ENCODE results near the gene FHIT.

The FHIT gene

DNA sequence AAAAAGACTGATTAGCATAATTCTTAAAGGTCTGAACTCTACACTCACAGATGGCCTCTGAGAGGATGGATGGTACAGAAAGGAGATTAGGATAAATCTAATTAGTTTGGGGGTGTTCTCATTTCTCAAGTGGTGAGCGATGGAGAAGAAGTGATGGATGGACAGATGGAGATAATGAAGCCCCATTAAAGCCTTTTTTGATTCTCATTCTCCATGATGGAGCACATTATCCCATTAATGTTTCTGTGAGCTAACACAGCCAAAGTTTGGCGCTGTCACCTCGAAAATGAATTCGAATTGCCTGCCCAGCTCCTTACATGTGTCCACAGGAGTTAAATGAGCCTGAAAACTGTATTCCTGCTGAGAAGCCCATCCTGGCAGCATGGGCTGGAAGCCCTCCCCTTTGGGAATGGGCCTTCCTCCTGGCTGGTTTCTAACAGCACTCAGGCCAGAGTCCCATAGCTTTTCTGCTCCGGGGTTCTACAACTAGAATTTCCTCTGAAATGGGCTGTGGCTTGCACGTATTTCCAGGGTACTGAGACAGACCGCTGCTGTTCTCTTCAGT, 1475.4 kb downstream of the FHIT start:
- peaks cover 4% of the 10 kb centered on the region for H3K27me3 Mint-ChIP-seq (ENCODE audit: low read depth)
- no peaks in the 10 kb centered on the region for H3K9me3 Mint-ChIP-seq
- H3K36me3 Mint-ChIP-seq (ENCODE audit: low read depth) = no peaks in the 10 kb centered on the region
- peaks cover 18% of the 10 kb centered on the region for H3K4me1 Mint-ChIP-seq
- no peak overlapping the region for H3K27ac Mint-ChIP-seq
- H3K4me3 Mint-ChIP-seq = no peak overlapping the region
- TF ChIP-seq, protein P1, sequence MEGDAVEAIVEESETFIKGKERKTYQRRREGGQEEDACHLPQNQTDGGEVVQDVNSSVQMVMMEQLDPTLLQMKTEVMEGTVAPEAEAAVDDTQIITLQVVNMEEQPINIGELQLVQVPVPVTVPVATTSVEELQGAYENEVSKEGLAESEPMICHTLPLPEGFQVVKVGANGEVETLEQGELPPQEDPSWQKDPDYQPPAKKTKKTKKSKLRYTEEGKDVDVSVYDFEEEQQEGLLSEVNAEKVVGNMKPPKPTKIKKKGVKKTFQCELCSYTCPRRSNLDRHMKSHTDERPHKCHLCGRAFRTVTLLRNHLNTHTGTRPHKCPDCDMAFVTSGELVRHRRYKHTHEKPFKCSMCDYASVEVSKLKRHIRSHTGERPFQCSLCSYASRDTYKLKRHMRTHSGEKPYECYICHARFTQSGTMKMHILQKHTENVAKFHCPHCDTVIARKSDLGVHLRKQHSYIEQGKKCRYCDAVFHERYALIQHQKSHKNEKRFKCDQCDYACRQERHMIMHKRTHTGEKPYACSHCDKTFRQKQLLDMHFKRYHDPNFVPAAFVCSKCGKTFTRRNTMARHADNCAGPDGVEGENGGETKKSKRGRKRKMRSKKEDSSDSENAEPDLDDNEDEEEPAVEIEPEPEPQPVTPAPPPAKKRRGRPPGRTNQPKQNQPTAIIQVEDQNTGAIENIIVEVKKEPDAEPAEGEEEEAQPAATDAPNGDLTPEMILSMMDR (IDR thresholded peaks at IDR 0.05; ENCODE audit: unreplicated experiment in 3 of 3) = no peak

DNA sequence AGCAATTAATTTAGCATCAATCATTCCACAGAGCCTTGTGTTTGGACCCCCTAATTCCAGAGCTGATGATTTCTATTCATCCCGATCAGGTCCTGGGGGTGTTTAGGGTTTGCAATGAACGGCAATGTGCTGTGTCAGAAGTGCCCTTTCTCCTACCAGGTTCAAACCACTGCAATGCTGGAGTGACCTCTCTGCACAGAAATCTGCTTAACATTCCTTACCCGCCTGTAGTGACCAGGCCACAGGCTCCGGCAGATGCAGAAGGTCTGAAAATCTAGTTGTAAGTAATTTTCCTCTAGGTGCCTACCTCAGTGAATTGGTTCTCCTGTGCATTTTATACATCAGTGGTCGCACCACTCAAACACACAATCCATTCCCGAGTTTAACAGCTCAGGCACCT, 1476.1 kb downstream of the FHIT start:
- no peaks in the 10 kb centered on the region for H3K36me3 Mint-ChIP-seq (ENCODE audit: low read depth)
- TF ChIP-seq, protein P1 (IDR thresholded peaks at IDR 0.05; ENCODE audit: unreplicated experiment in 3 of 3) = no peak
- peaks cover 4% of the 10 kb centered on the region for H3K27me3 Mint-ChIP-seq (ENCODE audit: low read depth)
- peaks cover 18% of the 10 kb centered on the region for H3K4me1 Mint-ChIP-seq
- H3K27ac Mint-ChIP-seq = no peak overlapping the region
- no peak overlapping the region for H3K4me3 Mint-ChIP-seq
- H3K9me3 Mint-ChIP-seq = no peaks in the 10 kb centered on the region

- H3K36me3 Mint-ChIP-seq (ENCODE audit: low read depth) = no peaks in the 10 kb centered on the region
- peaks cover 4% of the 10 kb centered on the region for H3K27me3 Mint-ChIP-seq (ENCODE audit: low read depth)
- peak overlapping the region in 1 of 3 experiments; percentile 15 for H3K27ac Mint-ChIP-seq
- no peak overlapping the region for H3K4me3 Mint-ChIP-seq
- TF ChIP-seq, protein P1 (IDR thresholded peaks at IDR 0.05; ENCODE audit: unreplicated experiment in 3 of 3) = no peak
- no peaks in the 10 kb centered on the region for H3K9me3 Mint-ChIP-seq
- H3K4me1 Mint-ChIP-seq = peaks cover 18% of the 10 kb centered on the region
Observed at GRCh38 chr3:59774634-59775033, 1476.6 kb downstream of the FHIT start.

DNA sequence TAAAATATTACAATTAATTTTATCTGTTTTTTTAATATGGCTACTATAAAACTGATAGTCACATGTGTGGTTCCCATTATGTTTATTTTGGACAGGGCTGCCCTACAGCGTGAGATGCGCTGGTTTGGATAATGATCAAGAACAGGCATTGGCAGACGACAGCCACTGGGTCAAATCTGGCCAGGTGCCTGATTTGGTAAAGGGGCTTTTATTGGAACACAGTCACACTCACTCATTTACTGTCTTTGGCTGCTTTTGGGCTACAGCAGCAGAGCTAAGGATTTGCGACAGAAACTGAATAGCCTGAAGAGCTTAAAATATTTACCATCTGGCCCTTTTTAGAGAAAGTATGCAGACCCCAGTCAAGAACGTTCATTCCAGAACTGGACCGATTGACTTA, 1477.3 kb downstream of the FHIT start:
- Mint-ChIP-seq H3K4me1 (peaks cover 18% of the 10 kb centered on the region), H3K27ac (no peak overlapping the region), H3K9me3 (no peaks in the 10 kb centered on the region), H3K36me3 (ENCODE audit: low read depth) (no peaks in the 10 kb centered on the region), H3K4me3 (no peak overlapping the region), H3K27me3 (ENCODE audit: low read depth) (peaks cover 4% of the 10 kb centered on the region)
- TF ChIP-seq, protein P1 (IDR thresholded peaks at IDR 0.05; ENCODE audit: unreplicated experiment in 3 of 3) = no peak

GRCh38 chr3:59772416-59773408, 1478.5 kb downstream of the FHIT start:
- no peaks in the 10 kb centered on the region for H3K9me3 Mint-ChIP-seq
- TF ChIP-seq, protein P1 (IDR thresholded peaks at IDR 0.05; ENCODE audit: unreplicated experiment in 3 of 3) = no peak
- H3K4me1 Mint-ChIP-seq = peaks cover 18% of the 10 kb centered on the region
- H3K27me3 Mint-ChIP-seq (ENCODE audit: low read depth) = peaks cover 4% of the 10 kb centered on the region
- H3K36me3 Mint-ChIP-seq (ENCODE audit: low read depth) = no peaks in the 10 kb centered on the region
- peak overlapping the region in 2 of 3 experiments; percentile 21 to 39 for H3K27ac Mint-ChIP-seq
- H3K4me3 Mint-ChIP-seq = no peak overlapping the region

Measured in nephron (organoid).